OCI-LY7 (cell line): Measurements from ENCODE around the gene ENPP7. TPM values are rescaled to one million over a fixed set of nuclear protein-coding genes. Genes with fewer than 3 reads are reported as not detected.

Experiments used
- BruUV-seq: library from RNA; stranded (reverse); fragments of 400-500 nt; replicated peaks from 2 replicates; lab custom pipeline; 2021; lab: Mats Ljungman, UMichigan
- CTCF ChIA-PET: fragments of 300-600 bp; sonication (Branson Sonifier 250); formaldehyde crosslinking; loops from one replicate; lab custom pipeline; 2022; ENCODE audit warnings: antibody characterized with exemption; ENCODE audit not compliant: unreplicated experiment; lab: Charles Lee
- POLR2A ChIA-PET: fragments of 300-600 bp; sonication (Branson Sonifier 250); formaldehyde crosslinking; loops from one replicate; lab custom pipeline; 2022; ENCODE audit warnings: antibody characterized with exemption; lab: Charles Lee
- DNase-seq: peaks from one replicate; pipeline ENCODE4 v3.0.0-alpha.2; 2015; ENCODE audit warnings: low spot score
- H2AFZ ChIP-seq: fragments of 200-600 bp; sonication (generic), shearing (Covaris generic); 2 replicates; pipeline ENCODE4 v1.6.1; 2014; ENCODE audit warnings: mild to moderate bottlenecking, antibody characterized with exemption, low read length, moderate library complexity
- H3K27ac ChIP-seq: fragments of 200-600 bp; sonication (generic); 2 replicates; pipeline ENCODE4 v1.5.1; 2014; ENCODE audit warnings: mixed run types, low read depth, mild to moderate bottlenecking, moderate library complexity, low read length, inconsistent platforms; ENCODE audit not compliant: poor library complexity, severe bottlenecking
- H3K36me3 ChIP-seq: fragments of 200-600 bp; sonication (generic); 2 replicates; pipeline ENCODE4 v1.6.1; 2014; ENCODE audit warnings: mild to moderate bottlenecking, antibody characterized with exemption, low read length, moderate library complexity, mixed read lengths; ENCODE audit not compliant: insufficient read depth
- H3K4me1 ChIP-seq: fragments of 200-600 bp; sonication (generic); 2 replicates; pipeline ENCODE4 v1.5.1; 2014; ENCODE audit warnings: mild to moderate bottlenecking, low read length; ENCODE audit not compliant: insufficient read depth, poor library complexity, severe bottlenecking
- H3K4me2 ChIP-seq: fragments of 200-600 bp; sonication (generic); 2 replicates; pipeline ENCODE4 v1.6.1; 2014; ENCODE audit warnings: mild to moderate bottlenecking, low read length
- H3K4me3 ChIP-seq: fragments of 200-600 bp; sonication (generic); 2 replicates; pipeline ENCODE4 v1.5.1; 2014; ENCODE audit warnings: mild to moderate bottlenecking, low read depth, low read length; ENCODE audit not compliant: poor library complexity, severe bottlenecking
- H3K79me2 ChIP-seq: fragments of 200-600 bp; sonication (generic); 2 replicates; pipeline ENCODE4 v1.6.1; 2016; ENCODE audit warnings: low read depth, mild to moderate bottlenecking, low read length, moderate library complexity, mixed read lengths; ENCODE audit not compliant: insufficient read depth
- H3K9me2 ChIP-seq: fragments of 200-600 bp; sonication (generic); 2 replicates; pipeline ENCODE4 v1.6.1; 2016; ENCODE audit warnings: mild to moderate bottlenecking, low read length, mixed read lengths; ENCODE audit not compliant: insufficient read depth
- H3K9me3 ChIP-seq: fragments of 200-600 bp; sonication (generic); 2 replicates; pipeline ENCODE4 v1.6.1; 2014; ENCODE audit warnings: mild to moderate bottlenecking, mixed run types, low read length, mixed read lengths
- H4K20me1 ChIP-seq: fragments of 200-600 bp; sonication (generic); 2 replicates; pipeline ENCODE4 v1.6.1; 2014; ENCODE audit warnings: mild to moderate bottlenecking, antibody characterized with exemption, low read length, moderate library complexity, mixed read lengths; ENCODE audit not compliant: insufficient read depth
- CTCF ChIP-seq: fragments of 200-600 bp; sonication (generic); conservative IDR thresholded peaks from 2 replicates; pipeline ENCODE4 v1.5.1; 2014; ENCODE audit warnings: mild to moderate bottlenecking, antibody characterized with exemption, low read length, moderate library complexity, mixed read lengths
- EZH2phosphoT487 ChIP-seq: fragments of 200-600 bp; sonication (generic); IDR thresholded peaks from 2 replicates; pipeline ENCODE4 v1.6.1; 2018; ENCODE audit warnings: low read depth, borderline replicate concordance, mild to moderate bottlenecking, mixed run types, antibody characterized with exemption, low read length, moderate library complexity, mixed read lengths
- intact Hi-C: fragments of 100-400 bp; cut with micrococcal nuclease; formaldehyde crosslinking; loops from one replicate; pipeline ENCODE4 v1.10.0; 2022; ENCODE audit not compliant: unreplicated experiment
- total RNA-seq, 2 experiments: library from RNA; depleted of rRNA in 1 of 2; stranded (reverse); fragments of >200 nt in 1 of 2; shearing (Covaris generic) in 1 of 2; gene quantifications; 2 replicates each; pipeline ENCODE4 v1.2.3, GENCODE V29; 2014 to 2022

Gene ENPP7
- total RNA-seq, 2 experiments from 2014 or later = 0.28 to 0.42 TPM

- ChIA-PET CTCF (no interaction called here), POLR2A (no interaction called here)
- no peak for TF ChIP-seq EZH2phosphoT487
- no peak for TF ChIP-seq CTCF
- Histone ChIP-seq H3K4me2 (no peak overlapping the region), H3K36me3 (no peaks in the 10 kb centered on the region), H3K9me3 (no peaks in the 10 kb centered on the region), H3K4me1 (no peaks in the 10 kb centered on the region), H3K4me3 (no peak overlapping the region), H4K20me1 (no peaks in the 10 kb centered on the region), H2AFZ (no peak overlapping the region), H3K79me2 (no peaks in the 10 kb centered on the region), H3K27ac (no peak overlapping the region), H3K9me2 (no peaks in the 10 kb centered on the region)
- DNase-seq = no peak
- no TSS peak for BruUV-seq
- intact Hi-C loops = no loop called here
Observed at GRCh38 chr17:79696610-79696982, 34.1 kb upstream of the ENPP7 start.

GRCh38 chr17:79698146-79698846 is 32.4 kb upstream of the ENPP7 start:
- Histone ChIP-seq H2AFZ (no peak overlapping the region), H3K79me2 (no peaks in the 10 kb centered on the region), H3K4me3 (no peak overlapping the region), H3K9me3 (no peaks in the 10 kb centered on the region), H3K4me1 (no peaks in the 10 kb centered on the region), H3K4me2 (no peak overlapping the region), H4K20me1 (no peaks in the 10 kb centered on the region), H3K36me3 (no peaks in the 10 kb centered on the region), H3K9me2 (no peaks in the 10 kb centered on the region), H3K27ac (no peak overlapping the region)
- DNase-seq = no peak
- ChIA-PET CTCF (no interaction called here), POLR2A (no interaction called here)
- intact Hi-C loops = no loop called here
- no TSS peak for BruUV-seq
- TF ChIP-seq EZH2phosphoT487 (no peak), CTCF (no peak)

GRCh38 chr17:79699386-79700036 is 31.2 kb upstream of the ENPP7 start:
- Histone ChIP-seq H3K27ac (no peak overlapping the region), H3K36me3 (no peaks in the 10 kb centered on the region), H3K9me2 (no peaks in the 10 kb centered on the region), H2AFZ (no peak overlapping the region), H3K79me2 (no peaks in the 10 kb centered on the region), H3K4me3 (no peak overlapping the region), H3K4me1 (no peaks in the 10 kb centered on the region), H3K9me3 (no peaks in the 10 kb centered on the region), H4K20me1 (no peaks in the 10 kb centered on the region), H3K4me2 (no peak overlapping the region)
- POLR2A ChIA-PET = no interaction called here
- CTCF ChIA-PET = no interaction called here
- no TSS peak for BruUV-seq
- TF ChIP-seq EZH2phosphoT487 = no peak
- no peak for TF ChIP-seq CTCF
- no peak for DNase-seq
- intact Hi-C loops = no loop called here
